GM21786 (cell line): ENCODE data around the gene MME.

Experiments
- ATAC-seq: cut with Tn5 transposase; IDR thresholded peaks from one replicate; pipeline ENCODE4 v1.9.1; 2021; ENCODE audit not compliant: unreplicated experiment

MME gene

GRCh38 chr3:155231792-155232191 is 151.7 kb downstream of the MME start:
- ATAC-seq = peak; percentile 37

- peak; percentile 48 for ATAC-seq
These were observed 152.5 kb downstream of the MME start for GRCh38 chr3:155232605-155233004.

GRCh38 chr3:155233213-155233612 is 153.1 kb downstream of the MME start:
- ATAC-seq = no peak
